ENCODE results near the gene BPIFA3. TPM values are rescaled to one million over a fixed set of nuclear protein-coding genes. Genes with fewer than 3 reads are reported as not detected.

The BPIFA3 gene
- total RNA-seq, 1 donor from 2014 or later: not detected

DNA sequence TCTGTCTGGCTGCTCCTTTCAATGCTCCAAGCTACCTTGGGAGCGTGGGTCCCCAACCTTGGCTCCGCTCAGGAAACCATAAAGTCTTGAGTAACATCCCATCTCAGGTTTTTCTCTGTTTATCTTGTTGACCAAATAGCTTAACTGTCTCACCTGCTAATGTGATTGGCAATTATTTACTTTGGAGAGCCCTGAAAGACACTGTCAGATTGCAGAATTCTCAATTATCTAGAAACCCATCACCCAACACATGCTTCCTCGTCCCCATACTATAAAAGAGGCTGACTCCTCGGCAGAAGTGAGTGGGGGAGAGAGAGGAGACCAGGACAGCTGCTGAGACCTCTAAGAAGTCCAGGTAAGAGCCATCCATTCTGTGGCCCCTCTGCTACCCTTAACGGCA is 18.5 kb downstream of the BPIFA3 start, which contains the start of gene BPIFA1:
BPIFA1 (plus strand) TSS at position 301 of the 400 bp plus-strand sequence. CDS start 1,716 bp downstream, outside the sequence.
- peaks cover 2% of the 10 kb centered on the region for H3K27me3 ChIP-seq (ENCODE audit: control insufficient read depth, insufficient read depth, low read length)
- DNase-seq (ENCODE audit: low read depth) (no peak), FAIRE-seq (no peak)
- TF ChIP-seq CTCF (IDR thresholded peaks at IDR 0.05; ENCODE audit: insufficient read depth, low read length, severe bottlenecking): no peak
- no peak within 1 kb of the TSS for H3K4me3 ChIP-seq (ENCODE audit: low read depth, low read length)
- no peaks in the 10 kb centered on the region for H3K36me3 ChIP-seq (ENCODE audit: control insufficient read depth, insufficient read depth, low read length)

GRCh38 chr20:33236351-33236750 is 19.2 kb downstream of the BPIFA3 start:
- Histone ChIP-seq H3K27me3 (ENCODE audit: control insufficient read depth, insufficient read depth, low read length) (peaks cover 2% of the 10 kb centered on the region), H3K36me3 (ENCODE audit: control insufficient read depth, insufficient read depth, low read length) (no peaks in the 10 kb centered on the region), H3K4me3 (ENCODE audit: low read depth, low read length) (no peak overlapping the region)
- TF ChIP-seq CTCF (IDR thresholded peaks at IDR 0.05; ENCODE audit: insufficient read depth, low read length, severe bottlenecking): no peak
- FAIRE-seq (no peak), DNase-seq (ENCODE audit: low read depth) (no peak)

- no peak for FAIRE-seq
- DNase-seq (ENCODE audit: low read depth): no peak
- Histone ChIP-seq H3K27me3 (ENCODE audit: control insufficient read depth, insufficient read depth, low read length) (peaks cover 2% of the 10 kb centered on the region), H3K4me3 (ENCODE audit: low read depth, low read length) (no peak overlapping the region), H3K36me3 (ENCODE audit: control insufficient read depth, insufficient read depth, low read length) (no peaks in the 10 kb centered on the region)
- TF ChIP-seq CTCF (IDR thresholded peaks at IDR 0.05; ENCODE audit: insufficient read depth, low read length, severe bottlenecking): no peak
These were observed 20.8 kb downstream of the BPIFA3 start for GRCh38 chr20:33237989-33238388.

GRCh38 chr20:33239418-33239817 is 22.3 kb downstream of the BPIFA3 start:
- FAIRE-seq: no peak
- peak; percentile 4 for DNase-seq (ENCODE audit: low read depth)
- Histone ChIP-seq H3K36me3 (ENCODE audit: control insufficient read depth, insufficient read depth, low read length) (no peaks in the 10 kb centered on the region), H3K4me3 (ENCODE audit: low read depth, low read length) (no peak overlapping the region), H3K27me3 (ENCODE audit: control insufficient read depth, insufficient read depth, low read length) (no peaks in the 10 kb centered on the region)
- no peak for TF ChIP-seq CTCF (IDR thresholded peaks at IDR 0.05; ENCODE audit: insufficient read depth, low read length, severe bottlenecking)

GRCh38 chr20:33239979-33240736 is 23.0 kb downstream of the BPIFA3 start:
- no peak for TF ChIP-seq CTCF (IDR thresholded peaks at IDR 0.05; ENCODE audit: insufficient read depth, low read length, severe bottlenecking)
- FAIRE-seq (peak; percentile 86), DNase-seq (ENCODE audit: low read depth) (no peak)
- H3K36me3 ChIP-seq (ENCODE audit: control insufficient read depth, insufficient read depth, low read length): no peaks in the 10 kb centered on the region
- peaks cover 1% of the 10 kb centered on the region for H3K27me3 ChIP-seq (ENCODE audit: control insufficient read depth, insufficient read depth, low read length)
- H3K4me3 ChIP-seq (ENCODE audit: low read depth, low read length): no peak overlapping the region

DNA sequence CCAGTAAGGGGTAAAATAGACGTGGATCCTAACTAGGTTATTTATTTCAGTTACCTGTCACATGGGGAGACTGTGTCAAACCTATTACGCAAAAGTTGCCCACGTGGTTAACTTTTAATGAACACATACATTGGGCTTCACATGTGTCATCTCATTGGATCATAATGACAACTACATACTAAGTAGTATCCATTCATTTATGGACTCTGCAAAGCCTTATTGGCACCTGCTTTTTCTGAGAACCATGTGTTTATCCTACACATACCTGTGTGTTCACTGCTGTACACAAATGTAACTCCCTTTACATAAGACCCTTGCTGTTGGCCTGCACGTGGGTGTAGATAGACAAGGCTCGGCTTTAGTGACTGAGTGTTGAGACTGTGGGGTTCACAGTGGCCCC is 23.8 kb downstream of the BPIFA3 start:
- peaks cover 1% of the 10 kb centered on the region for H3K27me3 ChIP-seq (ENCODE audit: control insufficient read depth, insufficient read depth, low read length)
- no peak overlapping the region for H3K4me3 ChIP-seq (ENCODE audit: low read depth, low read length)
- FAIRE-seq (no peak), DNase-seq (ENCODE audit: low read depth) (no peak)
- TF ChIP-seq CTCF (IDR thresholded peaks at IDR 0.05; ENCODE audit: insufficient read depth, low read length, severe bottlenecking): no peak
- no peaks in the 10 kb centered on the region for H3K36me3 ChIP-seq (ENCODE audit: control insufficient read depth, insufficient read depth, low read length)
